ENCODE results near the gene CHL1.

CHL1 gene

GRCh38 chr3:341998-342397 lies 145.4 kb downstream of the CHL1 start:
- Histone ChIP-seq H3K27ac (ENCODE audit: low read depth, low read length) (no peak overlapping the region), H3K4me3 (ENCODE audit: low read depth, low read length) (no peak overlapping the region), H3K9ac (ENCODE audit: low read depth, low read length) (no peak overlapping the region), H3K4me1 (ENCODE audit: control insufficient read depth, insufficient read depth, low read length) (peaks cover 15% of the 10 kb centered on the region; the same call in 1 of the 2 replicates), H3K27me3 (ENCODE audit: control insufficient read depth, insufficient read depth, low read length) (no peaks in the 10 kb centered on the region), H3K36me3 (ENCODE audit: control insufficient read depth, insufficient read depth, low read length) (no peaks in the 10 kb centered on the region), H3K9me3 (ENCODE audit: control insufficient read depth, insufficient read depth, low read length) (no peaks in the 10 kb centered on the region)

GRCh38 chr3:346186-346585 lies 149.6 kb downstream of the CHL1 start:
- Histone ChIP-seq H3K9ac (ENCODE audit: low read depth, low read length) (no peak overlapping the region), H3K4me3 (ENCODE audit: low read depth, low read length) (no peak overlapping the region), H3K27ac (ENCODE audit: low read depth, low read length) (no peak overlapping the region), H3K9me3 (ENCODE audit: control insufficient read depth, insufficient read depth, low read length) (no peaks in the 10 kb centered on the region), H3K36me3 (ENCODE audit: control insufficient read depth, insufficient read depth, low read length) (no peaks in the 10 kb centered on the region), H3K27me3 (ENCODE audit: control insufficient read depth, insufficient read depth, low read length) (peaks cover 30% of the 10 kb centered on the region), H3K4me1 (ENCODE audit: control insufficient read depth, insufficient read depth, low read length) (peaks cover 22% of the 10 kb centered on the region)

GRCh38 chr3:347581-347980 lies 151.0 kb downstream of the CHL1 start:
- no peaks in the 10 kb centered on the region for H3K9me3 ChIP-seq (ENCODE audit: control insufficient read depth, insufficient read depth, low read length)
- no peak overlapping the region for H3K9ac ChIP-seq (ENCODE audit: low read depth, low read length)
- H3K27me3 ChIP-seq (ENCODE audit: control insufficient read depth, insufficient read depth, low read length), result peaks cover 30% of the 10 kb centered on the region
- no peak overlapping the region for H3K4me3 ChIP-seq (ENCODE audit: low read depth, low read length)
- H3K4me1 ChIP-seq (ENCODE audit: control insufficient read depth, insufficient read depth, low read length), result peaks cover 16% of the 10 kb centered on the region
- H3K36me3 ChIP-seq (ENCODE audit: control insufficient read depth, insufficient read depth, low read length), result no peaks in the 10 kb centered on the region
- H3K27ac ChIP-seq (ENCODE audit: low read depth, low read length), result no peak overlapping the region

- Histone ChIP-seq H3K27ac (ENCODE audit: low read depth, low read length) (no peak overlapping the region), H3K36me3 (ENCODE audit: control insufficient read depth, insufficient read depth, low read length) (no peaks in the 10 kb centered on the region), H3K4me1 (ENCODE audit: control insufficient read depth, insufficient read depth, low read length) (peaks cover 7% of the 10 kb centered on the region), H3K4me3 (ENCODE audit: low read depth, low read length) (no peak overlapping the region), H3K9me3 (ENCODE audit: control insufficient read depth, insufficient read depth, low read length) (no peaks in the 10 kb centered on the region), H3K27me3 (ENCODE audit: control insufficient read depth, insufficient read depth, low read length) (peaks cover 30% of the 10 kb centered on the region), H3K9ac (ENCODE audit: low read depth, low read length) (no peak overlapping the region)
Measured at GRCh38 chr3:350871-351371, 154.4 kb downstream of the CHL1 start.

- H3K9ac ChIP-seq (ENCODE audit: low read depth, low read length), result no peak overlapping the region
- no peaks in the 10 kb centered on the region for H3K9me3 ChIP-seq (ENCODE audit: control insufficient read depth, insufficient read depth, low read length)
- peaks cover 27% of the 10 kb centered on the region for H3K27me3 ChIP-seq (ENCODE audit: control insufficient read depth, insufficient read depth, low read length)
- H3K4me3 ChIP-seq (ENCODE audit: low read depth, low read length), result no peak overlapping the region
- H3K27ac ChIP-seq (ENCODE audit: low read depth, low read length), result no peak overlapping the region
- H3K36me3 ChIP-seq (ENCODE audit: control insufficient read depth, insufficient read depth, low read length), result no peaks in the 10 kb centered on the region
- peaks cover 7% of the 10 kb centered on the region for H3K4me1 ChIP-seq (ENCODE audit: control insufficient read depth, insufficient read depth, low read length)
Measured at GRCh38 chr3:352599-352998, 156.0 kb downstream of the CHL1 start.

GRCh38 chr3:353191-353739 lies 156.7 kb downstream of the CHL1 start:
- Histone ChIP-seq H3K4me1 (ENCODE audit: control insufficient read depth, insufficient read depth, low read length) (peaks cover 6% of the 10 kb centered on the region), H3K4me3 (ENCODE audit: low read depth, low read length) (no peak overlapping the region), H3K36me3 (ENCODE audit: control insufficient read depth, insufficient read depth, low read length) (no peaks in the 10 kb centered on the region), H3K9ac (ENCODE audit: low read depth, low read length) (no peak overlapping the region), H3K27me3 (ENCODE audit: control insufficient read depth, insufficient read depth, low read length) (peaks cover 21% of the 10 kb centered on the region), H3K9me3 (ENCODE audit: control insufficient read depth, insufficient read depth, low read length) (no peaks in the 10 kb centered on the region), H3K27ac (ENCODE audit: low read depth, low read length) (no peak overlapping the region)

GRCh38 chr3:354432-354831 lies 157.9 kb downstream of the CHL1 start:
- H3K4me1 ChIP-seq (ENCODE audit: control insufficient read depth, insufficient read depth, low read length), result no peaks in the 10 kb centered on the region
- H3K9me3 ChIP-seq (ENCODE audit: control insufficient read depth, insufficient read depth, low read length), result no peaks in the 10 kb centered on the region
- no peaks in the 10 kb centered on the region for H3K36me3 ChIP-seq (ENCODE audit: control insufficient read depth, insufficient read depth, low read length)
- peaks cover 10% of the 10 kb centered on the region for H3K27me3 ChIP-seq (ENCODE audit: control insufficient read depth, insufficient read depth, low read length)
- H3K27ac ChIP-seq (ENCODE audit: low read depth, low read length), result no peak overlapping the region
- no peak overlapping the region for H3K4me3 ChIP-seq (ENCODE audit: low read depth, low read length)
- H3K9ac ChIP-seq (ENCODE audit: low read depth, low read length), result no peak overlapping the region

GRCh38 chr3:355622-356021 lies 159.1 kb downstream of the CHL1 start:
- no peaks in the 10 kb centered on the region for H3K27me3 ChIP-seq (ENCODE audit: control insufficient read depth, insufficient read depth, low read length)
- H3K4me1 ChIP-seq (ENCODE audit: control insufficient read depth, insufficient read depth, low read length), result no peaks in the 10 kb centered on the region
- no peak overlapping the region for H3K27ac ChIP-seq (ENCODE audit: low read depth, low read length)
- no peaks in the 10 kb centered on the region for H3K9me3 ChIP-seq (ENCODE audit: control insufficient read depth, insufficient read depth, low read length)
- H3K36me3 ChIP-seq (ENCODE audit: control insufficient read depth, insufficient read depth, low read length), result no peaks in the 10 kb centered on the region
- no peak overlapping the region for H3K4me3 ChIP-seq (ENCODE audit: low read depth, low read length)
- H3K9ac ChIP-seq (ENCODE audit: low read depth, low read length), result no peak overlapping the region

- Histone ChIP-seq H3K27me3 (ENCODE audit: control insufficient read depth, insufficient read depth, low read length) (no peaks in the 10 kb centered on the region), H3K4me3 (ENCODE audit: low read depth, low read length) (no peak overlapping the region), H3K9ac (ENCODE audit: low read depth, low read length) (no peak overlapping the region), H3K36me3 (ENCODE audit: control insufficient read depth, insufficient read depth, low read length) (no peaks in the 10 kb centered on the region), H3K4me1 (ENCODE audit: control insufficient read depth, insufficient read depth, low read length) (no peaks in the 10 kb centered on the region), H3K9me3 (ENCODE audit: control insufficient read depth, insufficient read depth, low read length) (no peaks in the 10 kb centered on the region), H3K27ac (ENCODE audit: low read depth, low read length) (no peak overlapping the region)
Measured at GRCh38 chr3:356952-357351, 160.4 kb downstream of the CHL1 start.

GRCh38 chr3:359672-360071 lies 163.1 kb downstream of the CHL1 start:
- H3K4me3 ChIP-seq (ENCODE audit: low read depth, low read length), result no peak overlapping the region
- H3K36me3 ChIP-seq (ENCODE audit: control insufficient read depth, insufficient read depth, low read length), result no peaks in the 10 kb centered on the region
- H3K27ac ChIP-seq (ENCODE audit: low read depth, low read length), result no peak overlapping the region
- no peaks in the 10 kb centered on the region for H3K27me3 ChIP-seq (ENCODE audit: control insufficient read depth, insufficient read depth, low read length)
- no peaks in the 10 kb centered on the region for H3K4me1 ChIP-seq (ENCODE audit: control insufficient read depth, insufficient read depth, low read length)
- no peak overlapping the region for H3K9ac ChIP-seq (ENCODE audit: low read depth, low read length)
- no peaks in the 10 kb centered on the region for H3K9me3 ChIP-seq (ENCODE audit: control insufficient read depth, insufficient read depth, low read length)

- no peak overlapping the region for H3K9ac ChIP-seq (ENCODE audit: low read depth, low read length)
- H3K27me3 ChIP-seq (ENCODE audit: control insufficient read depth, insufficient read depth, low read length), result no peaks in the 10 kb centered on the region
- no peak overlapping the region for H3K27ac ChIP-seq (ENCODE audit: low read depth, low read length)
- H3K4me3 ChIP-seq (ENCODE audit: low read depth, low read length), result no peak overlapping the region
- no peaks in the 10 kb centered on the region for H3K36me3 ChIP-seq (ENCODE audit: control insufficient read depth, insufficient read depth, low read length)
- no peaks in the 10 kb centered on the region for H3K4me1 ChIP-seq (ENCODE audit: control insufficient read depth, insufficient read depth, low read length)
- no peaks in the 10 kb centered on the region for H3K9me3 ChIP-seq (ENCODE audit: control insufficient read depth, insufficient read depth, low read length)
Measured at GRCh38 chr3:362681-363338, 166.2 kb downstream of the CHL1 start.
